Measurements from ENCODE around the gene VDAC2. TPM values are rescaled to one million over a fixed set of nuclear protein-coding genes. Genes with fewer than 3 reads are reported as not detected.
A peak's percentile ranks its signal among the peaks of the same experiment; 100 is the strongest.

Gene VDAC2
- total RNA-seq, 2 experiments from 2014 or later: 123 to 125 TPM

- no peak overlapping the region for H3K4me3 Mint-ChIP-seq
- no peaks in the 10 kb centered on the region for H3K27me3 Mint-ChIP-seq
- DNase-seq (no peak), ATAC-seq (ENCODE audit: low read depth) (no peak)
- H3K4me1 Mint-ChIP-seq: peaks cover 41% of the 10 kb centered on the region
- peaks cover 32% of the 10 kb centered on the region for H3K36me3 Mint-ChIP-seq
- H3K9me3 Mint-ChIP-seq: no peaks in the 10 kb centered on the region
- H3K27ac Mint-ChIP-seq: no peak overlapping the region
- POLR2A ChIA-PET: interaction anchor here (1.1 kb wide), 1 partner anchor 16 kb away, joined by 4 read pairs; the partner anchor contains the start of gene VDAC2
These were observed 16.1 kb downstream of the VDAC2 start for GRCh38 chr10:75226656-75227055.

GRCh38 chr10:75228278-75228677 is 17.7 kb downstream of the VDAC2 start:
- Mint-ChIP-seq H3K4me3 (no peak overlapping the region), H3K27me3 (no peaks in the 10 kb centered on the region), H3K36me3 (peaks cover 33% of the 10 kb centered on the region), H3K9me3 (no peaks in the 10 kb centered on the region), H3K4me1 (peaks cover 44% of the 10 kb centered on the region), H3K27ac (peak overlapping the region; percentile 77)
- DNase-seq (no peak), ATAC-seq (ENCODE audit: low read depth) (no peak)
- POLR2A ChIA-PET: interaction anchor here (1.3 kb wide), 1 partner anchor 17 kb away, joined by 7 read pairs; the partner anchor contains the start of gene VDAC2

- H3K9me3 Mint-ChIP-seq: no peaks in the 10 kb centered on the region
- POLR2A ChIA-PET: interaction anchor here (1.3 kb wide), 1 partner anchor 18 kb away, joined by 7 read pairs; the partner anchor contains the start of gene VDAC2
- ATAC-seq (ENCODE audit: low read depth): no peak
- H3K27me3 Mint-ChIP-seq: no peaks in the 10 kb centered on the region
- no peak for DNase-seq
- H3K27ac Mint-ChIP-seq: peak overlapping the region; percentile 77
- H3K4me1 Mint-ChIP-seq: peaks cover 45% of the 10 kb centered on the region
- H3K36me3 Mint-ChIP-seq: peaks cover 32% of the 10 kb centered on the region
- H3K4me3 Mint-ChIP-seq: no peak overlapping the region
These were observed 18.2 kb downstream of the VDAC2 start for GRCh38 chr10:75228834-75229233.

- peaks cover 31% of the 10 kb centered on the region for H3K36me3 Mint-ChIP-seq
These were observed 19.4 kb downstream of the VDAC2 start for GRCh38 chr10:75229971-75230370.

GRCh38 chr10:75230600-75231038 is 20.0 kb downstream of the VDAC2 start:
- peak overlapping the region; percentile 91 for H3K27ac Mint-ChIP-seq
- H3K36me3 Mint-ChIP-seq: peaks cover 29% of the 10 kb centered on the region
- H3K27me3 Mint-ChIP-seq: no peaks in the 10 kb centered on the region
- POLR2A ChIA-PET: interaction anchor here (0.6 to 7.5 kb wide), 7 partner anchors 20 to 1256 kb away, joined by 3 to 97 read pairs (median 5); partner anchors contain the start of genes SAMD8 and VDAC2
- ATAC-seq (ENCODE audit: low read depth) (peak; percentile 35), DNase-seq (peak; percentile 90)
- peaks cover 31% of the 10 kb centered on the region for H3K4me1 Mint-ChIP-seq
- no peaks in the 10 kb centered on the region for H3K9me3 Mint-ChIP-seq
- H3K4me3 Mint-ChIP-seq: peak overlapping the region; percentile 11

More at GRCh38 chr10:75229971-75230370, 19.4 kb downstream of the VDAC2 start:
- ATAC-seq (ENCODE audit: low read depth) (no peak), DNase-seq (no peak)
- Mint-ChIP-seq H3K27me3 (no peaks in the 10 kb centered on the region), H3K9me3 (no peaks in the 10 kb centered on the region), H3K27ac (no peak overlapping the region), H3K4me3 (no peak overlapping the region), H3K4me1 (peaks cover 37% of the 10 kb centered on the region)
- POLR2A ChIA-PET: interaction anchor here (0.6 to 7.5 kb wide), 7 partner anchors 19 to 1256 kb away, joined by 3 to 97 read pairs (median 5); partner anchors contain the start of genes SAMD8 and VDAC2

- DNase-seq (no peak), ATAC-seq (ENCODE audit: low read depth) (no peak)
- POLR2A ChIA-PET: interaction anchor here (0.6 to 7.5 kb wide), 6 partner anchors 9 to 121 kb away, joined by 3 to 97 read pairs (median 8); partner anchors contain the start of genes SAMD8 and VDAC2
- Mint-ChIP-seq H3K4me1 (peaks cover 35% of the 10 kb centered on the region), H3K9me3 (no peaks in the 10 kb centered on the region), H3K36me3 (peaks cover 26% of the 10 kb centered on the region), H3K4me3 (no peak overlapping the region), H3K27me3 (no peaks in the 10 kb centered on the region), H3K27ac (peak overlapping the region; percentile 66)
These were observed 21.3 kb downstream of the VDAC2 start for GRCh38 chr10:75231672-75232581.

- DNase-seq: peak; percentile 43
These were observed 22.9 kb downstream of the VDAC2 start for GRCh38 chr10:75233444-75234016.

GRCh38 chr10:75234017-75234682 is 23.6 kb downstream of the VDAC2 start:
- DNase-seq (peak; percentile 99), ATAC-seq (ENCODE audit: low read depth) (peak; percentile 59)
- peak overlapping the region; percentile 87 for H3K4me3 Mint-ChIP-seq
- POLR2A ChIA-PET: interaction anchor here (0.6 to 7.5 kb wide), 9 partner anchors 23 to 1056 kb away, joined by 3 to 97 read pairs (median 5); partner anchors contain the start of genes SAMD8 and VDAC2
- peak overlapping the region; percentile 90 for H3K27ac Mint-ChIP-seq
- peaks cover 27% of the 10 kb centered on the region for H3K4me1 Mint-ChIP-seq
- H3K27me3 Mint-ChIP-seq: no peaks in the 10 kb centered on the region
- peaks cover 20% of the 10 kb centered on the region for H3K36me3 Mint-ChIP-seq
- H3K9me3 Mint-ChIP-seq: no peaks in the 10 kb centered on the region

More at GRCh38 chr10:75233444-75234016, 22.9 kb downstream of the VDAC2 start:
- H3K36me3 Mint-ChIP-seq: peaks cover 24% of the 10 kb centered on the region
- peak overlapping the region; percentile 90 for H3K27ac Mint-ChIP-seq
- H3K9me3 Mint-ChIP-seq: no peaks in the 10 kb centered on the region
- H3K4me3 Mint-ChIP-seq: peak overlapping the region; percentile 87
- H3K27me3 Mint-ChIP-seq: no peaks in the 10 kb centered on the region
- POLR2A ChIA-PET: interaction anchor here (0.6 to 7.5 kb wide), 7 partner anchors 23 to 122 kb away, joined by 3 to 97 read pairs (median 10); partner anchors contain the start of genes SAMD8 and VDAC2
- peaks cover 34% of the 10 kb centered on the region for H3K4me1 Mint-ChIP-seq
- ATAC-seq (ENCODE audit: low read depth): no peak

GRCh38 chr10:75234683-75235374 is 24.2 kb downstream of the VDAC2 start:
- Mint-ChIP-seq H3K27me3 (no peaks in the 10 kb centered on the region), H3K27ac (peak overlapping the region; percentile 90), H3K9me3 (no peaks in the 10 kb centered on the region), H3K36me3 (peaks cover 19% of the 10 kb centered on the region), H3K4me1 (peaks cover 23% of the 10 kb centered on the region), H3K4me3 (peak overlapping the region; percentile 87)
- POLR2A ChIA-PET: interaction anchor here (0.5 to 7.5 kb wide), 9 partner anchors 24 to 1057 kb away, joined by 3 to 97 read pairs (median 6); partner anchors contain the start of genes SAMD8 and VDAC2
- ATAC-seq (ENCODE audit: low read depth) (peak; percentile 9), DNase-seq (no peak)

- H3K27ac Mint-ChIP-seq: peak within 1 kb of the TSS; percentile 94
- peak within 1 kb of the TSS; percentile 87 for H3K4me3 Mint-ChIP-seq
- H3K36me3 Mint-ChIP-seq: peaks cover 15% of the 10 kb centered on the region
- POLR2A ChIA-PET: interaction anchor here (0.6 to 7.5 kb wide), 5 partner anchors 25 to 1139 kb away, joined by 4 to 97 read pairs (median 25); partner anchors contain the start of genes SAMD8 and VDAC2
- H3K9me3 Mint-ChIP-seq: no peaks in the 10 kb centered on the region
- DNase-seq (peak; percentile 99), ATAC-seq (ENCODE audit: low read depth) (peak; percentile 71)
- H3K27me3 Mint-ChIP-seq: no peaks in the 10 kb centered on the region
- peaks cover 20% of the 10 kb centered on the region for H3K4me1 Mint-ChIP-seq
These were observed 25.0 kb downstream of the VDAC2 start, which contains the start of gene COMTD1 for GRCh38 chr10:75235375-75236177. Gene COMTD1 (minus strand): TSS chr10:75235957. CDS start chr10:75235928, 29 bp downstream.

- Mint-ChIP-seq H3K4me3 (peak overlapping the region; percentile 86), H3K36me3 (peaks cover 12% of the 10 kb centered on the region), H3K27ac (peak overlapping the region; percentile 94), H3K9me3 (no peaks in the 10 kb centered on the region), H3K4me1 (peaks cover 17% of the 10 kb centered on the region), H3K27me3 (no peaks in the 10 kb centered on the region)
- POLR2A ChIA-PET: interaction anchor here (4.0 to 7.5 kb wide), 3 partner anchors 25 to 125 kb away, joined by 25 to 97 read pairs (median 41); partner anchors contain the start of genes SAMD8 and VDAC2
- ATAC-seq (ENCODE audit: low read depth) (no peak), DNase-seq (no peak)
These were observed 25.7 kb downstream of the VDAC2 start for GRCh38 chr10:75236178-75236825.
